GM18867 (cell line): ENCODE results near the gene LCLAT1.
A peak's percentile ranks its signal among the peaks of the same experiment; 100 is the strongest.

ENCODE experiments used
- ATAC-seq: cut with Tn5 transposase; IDR thresholded peaks from one replicate; pipeline ENCODE4 v1.9.1; 2021; ENCODE audit warnings: mild to moderate bottlenecking, moderate library complexity; ENCODE audit not compliant: unreplicated experiment

LCLAT1 gene

GRCh38 chr2:30422444-30423040, 24.5 kb upstream of the LCLAT1 start:
- ATAC-seq: peak; percentile 92

DNA sequence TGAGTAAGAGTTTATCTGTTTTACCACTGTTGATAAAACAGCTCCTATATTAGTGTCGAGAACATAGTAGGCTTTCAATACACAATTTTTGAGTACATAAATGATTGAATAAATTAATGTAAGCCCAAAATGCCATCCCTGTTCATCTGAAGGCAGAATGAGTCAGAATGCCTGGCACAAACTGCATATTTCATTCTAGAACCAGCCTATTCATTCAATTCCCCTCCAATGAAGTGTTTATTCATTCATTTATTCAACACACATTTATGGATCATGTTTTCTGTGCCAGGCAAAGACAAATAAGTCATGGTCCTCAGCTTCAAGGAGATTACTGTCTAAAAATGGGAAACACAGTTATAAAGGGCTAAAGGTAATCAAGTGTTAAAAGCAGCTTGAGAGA, 22.8 kb upstream of the LCLAT1 start:
- no peak for ATAC-seq

- ATAC-seq: no peak
Observed at GRCh38 chr2:30425326-30425725, 21.7 kb upstream of the LCLAT1 start.

DNA sequence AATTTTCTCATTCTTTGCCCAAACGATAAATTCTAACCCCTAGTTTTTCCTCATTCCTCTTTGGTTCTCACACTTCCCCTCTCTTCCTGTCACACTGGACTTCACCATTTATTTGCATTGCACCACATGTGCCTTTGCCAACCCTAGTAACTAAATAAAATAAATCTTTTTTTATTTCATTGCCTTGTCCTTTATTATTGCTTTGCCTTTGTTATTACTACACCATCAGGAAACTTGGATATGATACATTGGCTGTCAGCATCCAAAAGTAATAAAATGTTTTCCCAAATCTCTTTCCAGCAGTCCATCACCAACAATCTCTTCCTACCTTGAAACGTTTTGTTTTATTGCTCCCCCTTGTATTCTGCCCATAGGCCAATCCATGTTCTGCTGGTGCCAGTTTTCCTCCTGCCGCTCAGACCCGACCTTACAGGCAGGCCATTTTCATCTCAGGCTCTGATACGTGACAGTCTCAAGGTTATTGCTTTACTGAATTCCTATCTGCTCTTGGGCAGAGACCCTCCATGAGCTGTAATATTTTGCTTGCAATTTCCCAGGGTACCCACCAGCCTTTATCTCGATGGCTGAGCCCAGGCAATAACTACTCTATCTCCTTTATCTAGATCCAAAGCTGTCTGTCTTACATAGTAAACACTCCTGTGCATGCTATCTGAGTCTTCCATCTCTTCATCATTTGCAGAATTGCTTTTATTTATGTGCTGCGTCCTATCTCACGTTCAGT, 19.3 kb upstream of the LCLAT1 start:
- no peak for ATAC-seq

GRCh38 chr2:30428348-30428662, 18.7 kb upstream of the LCLAT1 start:
- no peak for ATAC-seq

GRCh38 chr2:30428827-30429461, 18.1 kb upstream of the LCLAT1 start:
- no peak for ATAC-seq

- no peak for ATAC-seq
Observed at GRCh38 chr2:30433541-30434299, 13.3 kb upstream of the LCLAT1 start.

DNA sequence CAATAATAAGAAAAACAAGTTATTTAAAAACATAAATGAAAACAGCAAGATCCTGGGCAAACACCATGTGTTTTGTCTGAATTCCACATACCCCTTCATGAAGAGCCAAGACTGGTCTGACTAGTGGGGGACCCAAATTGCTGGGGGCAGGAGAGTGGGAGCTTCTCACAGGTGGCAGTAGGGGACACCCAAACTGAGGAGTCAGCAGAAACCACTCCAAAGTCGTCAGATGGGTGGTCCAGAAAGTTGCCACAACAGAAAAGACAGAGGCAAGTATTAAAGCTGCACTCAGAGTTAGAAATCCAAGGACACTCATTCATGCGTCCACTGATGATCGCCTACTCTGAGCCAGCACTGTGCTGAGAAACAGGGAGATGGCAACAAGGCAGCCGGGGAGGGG, 12.3 kb upstream of the LCLAT1 start:
- no peak for ATAC-seq

- no peak for ATAC-seq
Observed at GRCh38 chr2:30436859-30437435, 10.1 kb upstream of the LCLAT1 start.

DNA sequence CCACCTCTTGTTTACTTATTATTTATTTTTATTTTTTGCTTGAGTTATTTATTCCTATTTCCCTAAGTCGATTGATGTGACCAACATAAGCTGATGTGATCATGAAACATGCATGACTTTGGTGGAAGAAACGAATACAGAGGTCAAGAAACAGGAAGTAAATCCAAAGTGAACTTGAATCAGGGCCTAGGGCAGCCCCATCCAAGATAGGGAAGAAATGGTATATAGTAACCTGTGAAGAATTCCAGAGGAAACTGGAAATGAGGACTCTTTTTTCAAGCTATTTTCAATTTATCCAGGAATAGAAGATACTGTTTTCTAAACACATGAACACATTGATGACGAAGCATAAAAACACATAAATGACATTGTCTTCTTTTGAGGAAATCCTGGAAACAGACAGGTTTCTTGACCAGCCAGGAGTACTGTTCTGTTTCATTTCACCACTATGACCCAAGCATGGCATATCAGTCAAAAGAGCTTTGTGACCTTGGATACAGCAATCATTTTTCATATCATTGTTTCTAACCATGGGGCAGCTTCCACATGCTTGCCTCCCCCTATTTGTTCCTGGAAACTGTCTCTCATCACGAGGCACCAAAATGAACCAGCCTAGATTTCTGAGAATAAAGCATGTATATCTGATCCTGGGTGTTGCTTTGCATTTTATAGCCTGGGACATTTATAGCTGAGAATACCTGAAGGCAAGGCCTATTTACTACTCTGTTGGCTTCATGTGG, 9.1 kb upstream of the LCLAT1 start:
- ATAC-seq: no peak

DNA sequence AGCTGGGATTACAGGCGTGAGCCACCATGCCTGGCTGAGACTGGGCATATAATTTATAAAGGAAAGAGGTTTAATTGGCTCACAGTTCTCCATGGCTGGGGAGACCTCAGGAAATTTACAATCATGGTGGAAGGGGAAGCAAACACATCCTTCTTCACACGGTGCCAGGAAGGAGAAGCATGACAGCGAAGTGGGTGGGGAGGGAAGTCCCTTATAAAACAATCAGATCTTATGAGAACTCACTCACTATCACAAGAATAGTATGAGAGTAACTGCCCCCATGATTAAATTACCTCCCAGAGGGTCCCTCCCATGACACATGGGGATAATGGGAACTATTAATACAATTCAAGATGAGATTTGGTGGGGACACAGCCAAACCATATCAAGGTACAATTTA, 7.8 kb upstream of the LCLAT1 start:
- no peak for ATAC-seq

- ATAC-seq: no peak
Observed at GRCh38 chr2:30439879-30440278, 7.2 kb upstream of the LCLAT1 start.

GRCh38 chr2:30441023-30441422, 6.0 kb upstream of the LCLAT1 start:
- no peak for ATAC-seq

GRCh38 chr2:30443081-30443480, 4.0 kb upstream of the LCLAT1 start:
- no peak for ATAC-seq

DNA sequence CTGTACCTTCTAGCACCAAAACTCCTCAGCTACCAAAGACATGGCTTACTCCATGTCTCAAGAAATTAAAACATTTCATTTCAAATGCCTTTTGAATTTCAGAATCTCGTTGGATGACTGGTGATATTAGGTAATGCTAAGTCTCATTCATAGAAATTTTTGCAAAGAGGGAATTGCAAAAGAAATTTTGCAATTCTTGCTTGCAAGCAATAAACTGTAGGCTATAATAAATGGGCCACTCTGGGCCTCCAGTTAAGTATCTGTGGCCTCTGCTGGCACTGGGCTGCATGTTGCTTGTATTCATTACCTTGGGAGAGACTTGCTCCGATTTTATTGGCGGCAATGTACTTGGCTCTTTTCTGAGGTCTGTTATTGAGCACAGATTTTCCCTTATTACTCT, 2.8 kb upstream of the LCLAT1 start:
- no peak for ATAC-seq

GRCh38 chr2:30445266-30445821, 1.7 kb upstream of the LCLAT1 start:
- ATAC-seq: no peak

- ATAC-seq: no peak
Observed at GRCh38 chr2:30446602-30447148, 371 bp upstream of the LCLAT1 start.

GRCh38 chr2:30448308-30448707, 1.3 kb downstream of the LCLAT1 start:
- no peak for ATAC-seq

GRCh38 chr2:30448866-30449265, 1.8 kb downstream of the LCLAT1 start:
- ATAC-seq: no peak

- no peak for ATAC-seq
Observed at GRCh38 chr2:30450025-30450424, 3.0 kb downstream of the LCLAT1 start.
